HG03457 (cell line): ENCODE measurements around the gene CBR3.

Experiments
- ATAC-seq: cut with Tn5 transposase; IDR thresholded peaks from one replicate; pipeline ENCODE4 v1.9.1; 2021; ENCODE audit warnings: moderate number of reproducible peaks; ENCODE audit not compliant: unreplicated experiment

CBR3 gene

DNA sequence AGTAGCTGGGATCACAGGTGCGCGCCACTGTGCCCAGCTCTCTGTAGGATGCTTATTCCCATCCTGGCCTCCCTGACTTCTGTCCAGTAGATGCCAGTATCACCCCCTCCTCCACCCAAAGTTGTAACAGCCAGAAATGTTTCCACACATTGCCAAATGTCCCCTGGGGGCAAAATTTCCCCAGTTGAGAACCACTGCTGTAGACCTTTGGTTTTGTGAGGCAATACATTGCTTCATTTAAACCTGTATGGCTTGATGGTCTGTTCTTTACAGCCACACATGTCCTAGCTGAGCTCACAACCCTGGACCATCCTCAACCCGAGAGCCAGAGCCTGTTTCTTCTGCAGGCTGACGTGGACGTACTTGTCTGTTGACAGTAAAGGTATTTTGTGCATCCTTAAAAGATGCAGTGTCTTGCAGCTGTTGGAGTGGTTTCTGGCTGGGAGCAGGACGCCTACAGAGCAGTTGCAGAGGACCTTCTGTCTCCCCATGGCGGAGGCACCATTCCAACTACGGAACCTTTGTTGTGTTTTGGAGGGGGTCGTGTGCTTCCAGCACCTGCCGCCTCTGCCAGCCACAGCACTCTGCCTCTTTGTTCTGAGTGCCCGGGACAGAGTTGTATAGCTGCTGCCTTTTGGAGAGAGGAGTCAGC, 48.4 kb downstream of the CBR3 start:
- ATAC-seq = no peak

DNA sequence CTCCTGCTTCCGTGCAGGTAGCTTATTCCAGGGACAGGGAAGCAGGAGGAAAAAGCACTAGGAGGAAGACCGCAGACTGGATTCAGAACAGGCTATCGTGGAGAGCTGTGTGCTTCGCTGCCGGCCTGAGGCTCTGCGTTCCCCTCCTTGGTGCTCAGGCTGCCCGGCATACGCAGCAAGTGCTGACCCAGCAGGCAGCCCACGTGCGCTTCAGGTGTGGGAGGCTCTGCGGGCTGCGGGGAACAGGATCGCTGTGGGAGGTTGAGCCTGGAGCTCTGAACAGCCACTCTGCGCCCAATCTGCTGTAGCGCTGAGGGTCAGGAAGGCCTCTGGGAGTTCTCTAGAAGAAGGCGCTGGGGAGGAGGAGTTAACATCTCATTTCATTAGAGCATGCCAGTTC, 49.7 kb downstream of the CBR3 start:
- ATAC-seq = no peak

DNA sequence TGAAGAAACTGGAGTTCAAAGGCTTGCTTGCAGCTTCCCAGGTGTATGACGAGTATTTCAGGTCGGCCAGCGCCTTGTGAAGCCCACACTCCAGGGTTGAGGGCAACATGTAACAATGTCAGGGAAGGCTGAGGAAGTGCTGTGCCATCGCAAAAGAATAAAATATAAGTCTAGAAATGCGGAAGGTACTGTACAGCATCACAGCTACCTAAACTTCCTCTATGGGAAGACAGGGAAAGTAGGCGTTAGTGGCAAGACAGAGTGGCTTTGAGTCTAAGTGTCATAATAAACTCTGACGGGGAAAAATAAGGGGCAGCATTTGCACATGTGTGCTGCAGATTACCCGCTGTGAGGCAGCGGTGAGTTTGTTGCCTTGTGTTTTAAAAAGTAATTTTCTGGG, 50.6 kb downstream of the CBR3 start:
- no peak for ATAC-seq

DNA sequence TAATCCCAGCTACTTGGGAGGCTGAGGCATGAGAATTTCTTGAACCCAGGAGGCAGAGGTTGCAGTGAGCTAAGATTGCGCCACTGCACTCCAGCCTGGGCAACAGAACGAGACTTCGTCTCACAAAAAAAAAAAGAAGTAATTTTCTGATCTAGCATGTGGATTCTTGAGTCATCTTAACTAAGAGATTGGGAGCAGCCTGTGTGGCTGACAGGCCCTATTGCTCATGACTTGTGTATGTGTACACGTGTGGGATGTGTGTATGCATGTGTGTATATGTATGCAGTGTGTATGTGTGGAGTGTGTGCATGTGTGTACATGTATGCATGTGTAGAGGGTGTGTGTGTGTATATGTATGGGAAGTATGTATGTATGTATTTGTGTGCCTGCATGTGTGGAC, 51.2 kb downstream of the CBR3 start:
- no peak for ATAC-seq

DNA sequence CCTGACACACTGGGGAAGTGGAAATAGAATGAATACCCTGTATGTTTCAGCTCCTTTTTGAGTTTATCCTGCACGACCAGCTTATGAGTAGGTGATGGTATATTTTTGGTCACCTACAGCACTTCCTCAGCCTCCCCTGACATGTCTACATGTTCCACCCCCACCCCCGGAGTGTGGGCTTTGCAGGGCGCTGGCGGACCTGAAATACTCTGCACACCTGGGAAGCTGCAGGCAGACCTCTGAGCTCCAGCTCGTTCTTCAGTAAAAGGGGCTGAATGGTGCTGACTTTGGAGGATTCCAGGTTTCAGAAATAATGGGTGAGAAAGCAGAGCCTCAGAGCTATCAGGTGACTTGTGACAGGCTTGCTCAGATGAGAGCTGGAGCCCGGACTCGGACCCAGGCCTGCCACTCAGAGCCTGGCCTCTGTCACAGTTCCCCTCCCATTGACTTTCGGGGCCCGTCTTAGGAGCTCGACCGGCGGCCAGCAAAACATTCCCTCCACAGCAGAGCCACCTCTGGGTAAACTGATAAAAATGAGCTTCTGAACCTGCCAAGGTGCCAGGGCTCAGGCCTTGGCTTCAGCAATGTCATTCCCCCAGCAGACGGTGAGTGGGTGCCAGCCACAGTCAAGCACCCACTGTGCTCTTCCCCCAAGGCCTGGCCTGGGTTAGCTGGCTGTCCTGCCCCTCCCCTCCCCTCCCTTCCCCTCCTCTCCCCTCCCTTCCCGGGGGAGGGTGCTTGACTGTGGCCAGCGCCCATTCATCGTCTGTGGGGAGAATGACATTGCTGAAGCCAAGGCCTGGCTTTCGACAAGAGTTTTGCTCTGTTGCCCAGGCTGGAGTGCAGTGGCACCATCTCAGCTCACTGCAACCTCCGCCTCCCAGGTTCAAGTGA, 51.9 kb downstream of the CBR3 start:
- no peak for ATAC-seq

DNA sequence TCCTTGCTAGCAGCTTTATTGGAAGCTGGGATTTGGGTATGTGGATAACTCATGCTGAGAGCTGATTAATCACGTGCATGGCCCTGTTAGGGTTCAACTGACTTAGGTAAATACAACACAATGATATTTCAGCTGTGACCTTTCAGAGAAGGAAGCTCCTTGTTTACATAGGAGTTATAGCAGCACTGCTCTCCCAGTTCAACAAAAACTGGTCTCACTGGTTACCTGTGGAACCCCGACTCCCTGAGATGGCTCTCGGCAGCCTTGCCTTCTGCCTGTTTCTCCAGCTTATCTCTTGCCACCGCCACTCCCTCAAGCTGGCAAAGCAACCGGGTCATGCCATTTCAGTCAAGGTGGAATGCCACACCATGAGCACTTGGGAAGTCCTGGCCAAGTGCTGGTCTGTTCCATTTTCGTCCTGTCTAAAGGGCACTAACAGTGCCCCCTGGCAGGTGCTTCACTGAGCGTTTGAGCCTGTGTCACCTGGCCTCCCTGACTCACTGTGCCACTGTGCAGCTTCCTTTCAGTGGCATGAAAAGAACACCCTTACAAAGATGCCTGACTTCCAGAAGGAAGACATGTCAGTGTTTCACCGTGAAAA, 53.3 kb downstream of the CBR3 start:
- ATAC-seq = no peak

DNA sequence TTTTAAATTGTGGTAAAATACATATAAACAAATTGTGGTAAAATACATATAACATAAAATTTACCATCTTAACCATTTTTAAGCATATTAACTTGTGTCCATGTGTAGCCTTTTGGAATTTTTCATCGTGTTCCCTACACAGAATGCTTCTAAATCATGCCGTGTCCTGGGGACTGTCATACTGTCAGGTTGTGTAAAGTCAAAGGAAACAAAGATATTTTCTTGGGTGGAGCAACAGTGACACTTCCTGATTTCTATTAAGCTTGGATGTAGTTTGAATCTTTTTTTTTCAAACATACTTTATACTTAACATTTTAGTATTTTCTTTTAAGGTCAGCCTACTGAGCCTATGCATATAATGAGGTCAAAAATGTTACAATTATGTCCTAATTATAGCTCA, 54.1 kb downstream of the CBR3 start:
- no peak for ATAC-seq

DNA sequence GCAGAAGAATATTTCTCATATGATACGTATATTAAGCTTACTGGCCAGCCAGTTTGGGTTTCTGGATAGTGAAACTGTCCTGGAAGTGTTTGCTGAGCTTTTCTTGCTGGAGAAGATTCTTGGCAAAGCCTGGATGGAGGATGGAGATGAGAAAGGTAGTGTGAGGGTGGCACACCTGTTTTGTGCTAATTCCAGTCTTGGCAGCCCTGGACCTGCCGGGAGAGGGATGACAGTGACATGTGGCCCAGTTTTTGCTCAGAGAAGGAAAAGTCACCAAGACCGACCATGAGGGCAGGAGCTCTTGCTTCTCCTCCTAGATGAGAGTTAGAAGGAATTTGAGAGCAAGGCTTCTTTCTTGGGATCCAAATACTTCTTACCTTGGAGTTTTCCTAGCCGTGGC, 55.9 kb downstream of the CBR3 start:
- ATAC-seq = no peak

DNA sequence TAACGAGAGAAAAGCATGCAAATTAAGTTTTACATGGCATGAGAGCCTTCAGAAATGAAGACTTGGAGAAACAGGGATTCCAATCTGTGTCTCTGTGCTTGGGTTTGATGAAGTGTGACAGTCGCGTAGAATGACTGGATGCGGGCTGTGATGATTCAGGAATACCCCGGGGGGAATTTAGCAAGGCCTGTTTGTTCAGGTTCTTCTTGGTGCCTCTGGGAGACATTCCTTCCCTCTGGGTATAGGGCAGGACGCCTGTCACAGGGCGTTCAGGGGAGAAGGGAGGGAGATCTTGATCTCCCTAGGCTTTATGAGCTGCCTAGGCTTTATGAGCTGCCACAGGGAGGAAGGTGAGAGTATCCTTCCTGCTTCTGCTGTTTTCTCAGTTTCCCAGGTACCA, 58.3 kb downstream of the CBR3 start:
- ATAC-seq = no peak

DNA sequence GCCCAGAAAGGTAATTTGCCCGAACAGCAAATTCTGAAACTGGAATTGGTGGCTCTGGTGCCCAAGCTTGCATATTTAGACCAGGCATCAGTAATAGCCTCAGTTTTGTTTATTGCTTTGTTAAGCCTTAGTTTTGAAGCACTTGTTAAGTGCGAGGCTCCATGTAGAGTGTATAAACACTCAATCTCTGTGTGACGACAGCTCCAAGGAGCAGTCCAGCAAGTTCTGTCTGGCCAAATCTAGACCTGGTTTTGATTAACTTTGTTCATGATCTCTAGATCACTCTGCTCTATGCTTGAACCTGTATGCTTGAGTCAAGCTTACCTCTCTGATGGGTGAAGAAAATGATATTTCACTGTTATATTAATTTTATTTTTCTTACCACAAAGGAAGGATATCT, 59.1 kb downstream of the CBR3 start:
- no peak for ATAC-seq

DNA sequence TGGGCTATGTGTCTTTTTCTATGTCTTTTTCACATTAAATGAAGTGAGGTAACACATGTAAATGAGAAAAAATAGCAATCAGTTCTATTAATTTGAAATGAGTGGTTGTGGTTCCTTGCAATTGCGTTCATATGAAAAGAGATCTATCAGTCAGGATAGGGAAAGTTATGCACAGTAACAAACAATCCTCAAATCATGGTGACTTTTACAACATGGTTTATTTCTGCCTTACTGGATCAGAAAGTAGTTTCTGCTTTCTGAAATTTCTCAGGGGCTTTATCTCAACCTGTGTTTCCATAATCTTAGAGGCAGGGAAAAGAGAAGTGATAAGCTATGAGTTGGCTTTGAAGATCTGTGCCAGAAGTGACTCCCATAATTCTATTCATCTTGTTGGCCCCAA, 60.7 kb downstream of the CBR3 start:
- no peak for ATAC-seq
